NCI-H69 (cell line): Measurements from ENCODE around the gene QRFP.
"Not testable (repeated sequence)": the region's sequence is repeated elsewhere in the genome, so short reads cannot be mapped to it uniquely, and the experiment has no call there.

Source experiments
- DNase-seq: peaks from one replicate; lab custom pipeline; 2025; lab: John Stamatoyannopoulos, UW

The QRFP gene

GRCh38 chr9:130848514-130848913, 48.1 kb downstream of the QRFP start:
- not testable (repeated sequence) for DNase-seq

GRCh38 chr9:130847306-130848217, 49.0 kb downstream of the QRFP start:
- DNase-seq = peak; percentile 34

- DNase-seq = no peak
These were observed 49.9 kb downstream of the QRFP start for GRCh38 chr9:130846487-130847305.

GRCh38 chr9:130845901-130846481, 50.6 kb downstream of the QRFP start:
- peak; percentile 17 for DNase-seq

- peak; percentile 39 for DNase-seq
These were observed 51.4 kb downstream of the QRFP start for GRCh38 chr9:130845254-130845653.

- DNase-seq = no peak
These were observed 52.6 kb downstream of the QRFP start for GRCh38 chr9:130844044-130844451.

- no peak for DNase-seq
These were observed 53.3 kb downstream of the QRFP start for GRCh38 chr9:130843049-130843908.
